ENCODE measurements around the gene SNX8.

DNA sequence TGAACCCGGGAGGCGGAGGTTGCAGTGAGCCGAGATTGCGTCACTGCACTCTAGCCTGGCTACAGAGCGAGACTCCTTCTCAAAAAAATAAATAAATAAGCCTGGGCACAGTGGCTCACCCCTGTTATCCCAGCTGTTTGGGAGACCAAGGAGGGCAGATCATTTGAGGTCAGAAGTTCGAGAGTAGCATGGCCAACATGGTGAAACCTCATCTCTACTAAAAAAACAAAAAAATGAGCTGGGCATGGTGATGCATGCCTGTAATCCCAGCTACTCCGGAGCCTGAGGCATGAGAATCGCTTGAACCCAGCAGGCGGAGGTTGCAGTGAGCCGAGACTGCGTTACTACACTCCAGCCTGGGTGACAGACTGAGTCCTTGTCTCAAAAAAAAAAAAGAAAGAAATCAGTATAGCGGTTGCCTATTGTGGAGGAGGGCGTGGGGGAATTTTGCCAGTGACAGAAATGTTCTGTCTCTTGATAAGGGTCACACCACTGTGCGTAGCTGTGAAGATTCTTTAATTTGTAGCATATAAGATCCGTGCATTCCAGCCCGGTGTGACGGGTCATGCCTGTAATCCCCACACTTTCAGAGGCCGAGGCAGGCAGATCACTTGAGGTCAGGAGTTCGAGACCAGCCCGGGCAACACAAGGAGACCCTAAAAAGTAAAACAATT lies 22.5 kb upstream of the SNX8 start:
- TF ChIP-seq POLR2A (IDR thresholded peaks at IDR 0.05): no peak
- TF ChIP-seq, protein P1, sequence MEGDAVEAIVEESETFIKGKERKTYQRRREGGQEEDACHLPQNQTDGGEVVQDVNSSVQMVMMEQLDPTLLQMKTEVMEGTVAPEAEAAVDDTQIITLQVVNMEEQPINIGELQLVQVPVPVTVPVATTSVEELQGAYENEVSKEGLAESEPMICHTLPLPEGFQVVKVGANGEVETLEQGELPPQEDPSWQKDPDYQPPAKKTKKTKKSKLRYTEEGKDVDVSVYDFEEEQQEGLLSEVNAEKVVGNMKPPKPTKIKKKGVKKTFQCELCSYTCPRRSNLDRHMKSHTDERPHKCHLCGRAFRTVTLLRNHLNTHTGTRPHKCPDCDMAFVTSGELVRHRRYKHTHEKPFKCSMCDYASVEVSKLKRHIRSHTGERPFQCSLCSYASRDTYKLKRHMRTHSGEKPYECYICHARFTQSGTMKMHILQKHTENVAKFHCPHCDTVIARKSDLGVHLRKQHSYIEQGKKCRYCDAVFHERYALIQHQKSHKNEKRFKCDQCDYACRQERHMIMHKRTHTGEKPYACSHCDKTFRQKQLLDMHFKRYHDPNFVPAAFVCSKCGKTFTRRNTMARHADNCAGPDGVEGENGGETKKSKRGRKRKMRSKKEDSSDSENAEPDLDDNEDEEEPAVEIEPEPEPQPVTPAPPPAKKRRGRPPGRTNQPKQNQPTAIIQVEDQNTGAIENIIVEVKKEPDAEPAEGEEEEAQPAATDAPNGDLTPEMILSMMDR (IDR thresholded peaks at IDR 0.05 in 4 of 5, conservative IDR thresholded peaks at IDR 0.05 in 1 of 5): no peak
